ENCODE measurements around the gene TBCE.
"Not testable (repeated sequence)": the region's sequence is repeated elsewhere in the genome, so short reads cannot be mapped to it uniquely, and the experiment has no call there.

GRCh38 chr1:235462832-235463231 lies 95.6 kb downstream of the TBCE start:
- not testable (repeated sequence) for TF ChIP-seq CTCF (IDR thresholded peaks at IDR 0.05); ZFX (IDR thresholded peaks at IDR 0.05; ENCODE audit: borderline replicate concordance)

Data from 22Rv1 (cell line).